ENCODE data around the gene PITPNC1. TPM values are rescaled to one million over a fixed set of nuclear protein-coding genes. Genes with fewer than 3 reads are reported as not detected.

PITPNC1 gene
- total RNA-seq, 2 donors from 2014 or later, result 10.8 to 20.4 TPM

DNA sequence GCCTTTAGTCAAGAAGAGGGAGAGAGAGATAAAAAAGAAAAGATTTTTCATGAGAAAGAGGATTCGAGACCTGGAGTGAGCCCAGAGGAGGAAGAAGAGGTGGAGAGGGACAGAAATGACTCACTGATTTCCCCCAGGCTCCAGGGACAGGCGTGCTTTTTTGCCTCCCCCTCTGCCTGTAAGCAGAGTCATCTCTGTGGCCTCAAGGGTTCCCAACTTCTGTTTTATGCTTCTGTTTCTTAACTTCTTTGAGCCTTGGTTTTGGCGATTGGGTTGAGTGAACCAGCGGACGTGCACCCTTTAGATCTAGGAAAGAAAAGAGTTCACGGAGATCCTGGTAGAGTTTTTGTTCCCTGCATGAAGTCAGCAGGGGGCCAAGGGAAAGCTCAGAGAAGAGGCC, 192.8 kb downstream of the PITPNC1 start:
- no peaks in the 10 kb centered on the region for H3K36me3 ChIP-seq
- no peak overlapping the region for H3K9ac ChIP-seq (ENCODE audit: low read depth in 2 of 2, low read length in 2 of 2)
- DNase-seq, result no peak
- H3K27ac ChIP-seq, result no peak overlapping the region
- no peaks in the 10 kb centered on the region for H3K4me1 ChIP-seq
- no peaks in the 10 kb centered on the region for H3K9me3 ChIP-seq
- no peak overlapping the region for H3K4me3 ChIP-seq
- no peak for TF ChIP-seq CTCF (IDR thresholded peaks at IDR 0.05)
- no peaks in the 10 kb centered on the region for H3K27me3 ChIP-seq
- intact Hi-C loops (cut with DNase I), result no loop called here

DNA sequence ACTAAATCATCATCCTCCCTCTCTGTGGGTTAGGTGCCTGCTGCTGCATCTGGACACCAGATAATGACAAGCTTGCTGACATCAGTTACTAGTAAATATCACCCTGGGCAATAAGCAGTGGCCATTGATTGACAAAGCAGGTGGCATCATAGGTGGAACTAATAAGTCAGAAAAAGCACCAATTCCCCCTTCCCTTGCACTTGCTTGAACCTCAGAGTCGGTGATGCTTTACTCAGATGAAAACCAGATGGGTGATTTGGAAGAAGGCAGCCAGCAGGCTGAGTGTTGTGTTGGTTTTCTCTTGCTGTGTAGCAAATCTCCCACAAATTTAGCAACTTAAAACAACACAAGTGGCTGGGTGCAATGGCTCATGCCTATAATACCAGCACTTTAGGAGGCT, 193.7 kb downstream of the PITPNC1 start:
- H3K4me3 ChIP-seq, result no peak overlapping the region
- no peak overlapping the region for H3K9ac ChIP-seq (ENCODE audit: low read depth in 2 of 2, low read length in 2 of 2)
- H3K27ac ChIP-seq, result no peak overlapping the region
- no peak for DNase-seq
- no peaks in the 10 kb centered on the region for H3K36me3 ChIP-seq
- no peaks in the 10 kb centered on the region for H3K27me3 ChIP-seq
- no peak for TF ChIP-seq CTCF (IDR thresholded peaks at IDR 0.05)
- intact Hi-C loops (cut with DNase I), result no loop called here
- H3K9me3 ChIP-seq, result no peaks in the 10 kb centered on the region
- H3K4me1 ChIP-seq, result no peaks in the 10 kb centered on the region

DNA sequence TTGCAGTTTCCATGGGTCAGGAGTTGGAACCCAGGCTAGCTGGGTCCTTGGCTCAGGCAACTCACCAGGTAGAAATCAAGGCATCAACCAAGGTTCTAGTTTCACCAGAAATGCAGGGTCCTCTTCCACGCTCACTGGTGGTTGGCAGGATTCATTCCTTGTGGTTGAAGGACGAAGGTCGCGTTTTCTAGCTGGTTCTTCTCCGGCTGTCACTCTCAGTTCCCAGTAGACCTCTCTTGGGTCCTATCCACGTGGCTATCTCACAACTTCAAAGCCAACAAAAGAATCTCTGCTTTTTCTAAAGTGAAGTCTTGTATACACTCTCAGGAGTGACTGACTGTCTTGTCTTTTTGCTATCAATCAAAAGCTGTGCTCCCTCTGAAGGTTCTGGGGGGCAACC, 194.4 kb downstream of the PITPNC1 start:
- no peak overlapping the region for H3K9ac ChIP-seq (ENCODE audit: low read depth in 2 of 2, low read length in 2 of 2)
- no peaks in the 10 kb centered on the region for H3K27me3 ChIP-seq
- no peaks in the 10 kb centered on the region for H3K4me1 ChIP-seq
- no peak for DNase-seq
- TF ChIP-seq CTCF (IDR thresholded peaks at IDR 0.05), result no peak
- H3K27ac ChIP-seq, result no peak overlapping the region
- H3K4me3 ChIP-seq, result no peak overlapping the region
- H3K36me3 ChIP-seq, result no peaks in the 10 kb centered on the region
- intact Hi-C loops (cut with DNase I), result no loop called here
- H3K9me3 ChIP-seq, result no peaks in the 10 kb centered on the region

DNA sequence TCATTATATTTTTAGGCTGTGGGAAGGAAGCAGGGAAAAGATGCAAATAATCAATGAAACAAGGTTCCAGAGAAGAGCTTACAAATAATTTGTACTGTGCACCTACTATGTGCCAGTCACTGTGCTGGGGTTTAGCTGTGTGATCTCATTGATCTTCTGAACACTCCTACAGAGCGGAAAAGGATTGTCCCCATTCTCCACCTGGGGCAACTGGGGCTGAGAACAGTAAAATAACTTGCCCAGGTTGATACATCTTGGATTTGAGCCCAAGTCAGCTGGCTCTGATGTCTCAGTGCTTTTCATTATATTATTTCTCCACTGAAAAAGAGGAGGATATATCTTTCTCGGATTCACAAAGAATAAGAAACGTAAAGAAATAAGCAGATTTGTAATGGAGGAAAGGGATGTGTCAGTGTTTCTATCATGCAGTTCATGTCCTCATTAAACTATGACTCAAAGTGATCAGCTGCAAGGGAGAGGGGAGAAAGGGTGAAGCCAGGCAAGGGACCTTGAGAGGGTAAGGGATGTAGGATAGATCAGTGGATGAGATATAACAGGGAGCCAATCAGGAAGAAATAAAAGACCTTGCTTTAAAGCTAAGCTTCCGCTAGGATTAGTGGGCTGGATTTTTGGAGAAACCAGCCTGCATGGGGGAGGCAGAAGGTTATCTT, 197.0 kb downstream of the PITPNC1 start:
- intact Hi-C loops (cut with DNase I), result no loop called here
- Histone ChIP-seq H3K4me1 (no peaks in the 10 kb centered on the region), H3K36me3 (no peaks in the 10 kb centered on the region), H3K9ac (ENCODE audit: low read depth in 2 of 2, low read length in 2 of 2) (no peak overlapping the region), H3K27me3 (no peaks in the 10 kb centered on the region), H3K4me3 (no peak overlapping the region), H3K27ac (no peak overlapping the region), H3K9me3 (no peaks in the 10 kb centered on the region)
- TF ChIP-seq CTCF (IDR thresholded peaks at IDR 0.05), result no peak
- DNase-seq, result no peak

DNA sequence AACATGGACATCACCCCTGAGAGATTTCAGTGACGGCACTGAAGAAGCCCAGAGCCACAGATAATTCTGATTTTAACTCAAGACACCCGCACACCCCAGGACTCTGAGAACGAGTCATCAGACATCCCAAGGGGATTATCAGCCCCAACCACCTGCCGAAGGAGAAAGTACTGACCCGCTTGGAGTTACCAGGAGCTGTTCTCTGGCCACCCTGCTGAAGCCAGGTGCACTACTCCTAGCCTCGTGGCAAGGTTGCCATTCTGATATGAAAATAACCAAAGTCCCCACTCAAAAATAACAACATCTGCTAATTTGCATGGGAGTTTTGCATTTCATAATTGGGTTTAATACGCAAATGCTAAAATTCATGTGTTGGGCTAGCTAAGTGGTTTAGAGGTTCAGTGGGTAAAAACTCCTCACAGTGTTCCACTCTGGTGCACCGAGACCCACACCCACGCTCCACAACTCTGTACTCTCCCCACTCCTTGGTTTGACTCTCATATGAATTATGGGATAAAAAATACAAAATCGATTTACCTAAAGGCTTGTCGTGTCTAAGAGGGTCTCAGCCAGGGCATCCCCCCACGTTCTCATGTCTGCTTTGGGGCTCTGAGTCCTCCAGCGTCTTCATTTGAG, 197.7 kb downstream of the PITPNC1 start:
- no peaks in the 10 kb centered on the region for H3K9me3 ChIP-seq
- no peaks in the 10 kb centered on the region for H3K4me1 ChIP-seq
- no peak overlapping the region for H3K4me3 ChIP-seq
- H3K27me3 ChIP-seq, result no peaks in the 10 kb centered on the region
- DNase-seq, result no peak
- intact Hi-C loops (cut with DNase I), result no loop called here
- TF ChIP-seq CTCF (IDR thresholded peaks at IDR 0.05), result no peak
- H3K9ac ChIP-seq (ENCODE audit: low read depth in 2 of 2, low read length in 2 of 2), result no peak overlapping the region
- no peak overlapping the region for H3K27ac ChIP-seq
- H3K36me3 ChIP-seq, result no peaks in the 10 kb centered on the region

Data from colonic mucosa (tissue), 4 donors.